ENCODE measurements around the gene SIRPD.
"Not testable (repeated sequence)": the region's sequence is repeated elsewhere in the genome, so short reads cannot be mapped to it uniquely, and the experiment has no call there.

The SIRPD gene

DNA sequence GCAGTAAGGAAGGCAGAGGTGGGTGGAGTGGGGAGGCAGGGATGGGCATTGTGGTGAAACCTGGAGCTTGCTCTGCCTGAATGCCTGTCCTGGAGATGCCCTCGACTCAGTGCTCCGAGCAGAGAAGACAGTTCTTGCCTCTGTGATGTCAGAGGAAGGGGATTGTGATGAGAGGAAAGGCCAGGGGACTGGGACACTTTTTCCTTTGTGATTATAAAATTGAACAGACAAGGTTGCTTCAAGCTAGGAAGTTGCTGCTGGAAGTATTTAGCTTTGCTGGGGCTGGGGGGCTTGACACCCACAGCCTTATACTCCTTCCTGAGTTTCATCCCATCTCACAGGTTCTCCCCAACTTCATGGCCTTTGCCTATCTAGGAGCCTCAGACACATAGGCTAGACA is at the start of gene SIRPD:
TSS of gene SIRPD (minus strand) at position 101 of the 400 bp plus-strand sequence. CDS start at position 49, 52 bp downstream.
- FAIRE-seq, result no peak

DNA sequence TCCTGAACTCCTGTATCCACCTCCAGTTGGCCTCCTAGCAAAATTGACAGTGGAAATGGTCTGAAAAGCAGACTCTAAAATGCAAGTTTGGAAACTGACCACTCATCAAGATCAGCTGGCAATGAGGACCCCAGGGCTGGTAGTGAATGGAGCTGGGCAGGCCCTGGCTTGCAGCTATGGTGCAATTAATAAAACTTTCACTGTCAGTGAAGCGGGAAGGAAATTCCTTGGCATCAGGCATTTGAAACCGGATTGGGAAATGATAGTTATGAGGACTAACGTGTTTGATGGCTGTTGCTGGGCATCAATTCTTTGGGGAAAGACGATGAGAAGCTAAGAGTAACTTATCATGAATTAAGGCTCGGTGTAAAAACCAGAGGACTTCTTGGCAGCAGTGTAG is 43.2 kb upstream of the SIRPD start:
- FAIRE-seq, result no peak

DNA sequence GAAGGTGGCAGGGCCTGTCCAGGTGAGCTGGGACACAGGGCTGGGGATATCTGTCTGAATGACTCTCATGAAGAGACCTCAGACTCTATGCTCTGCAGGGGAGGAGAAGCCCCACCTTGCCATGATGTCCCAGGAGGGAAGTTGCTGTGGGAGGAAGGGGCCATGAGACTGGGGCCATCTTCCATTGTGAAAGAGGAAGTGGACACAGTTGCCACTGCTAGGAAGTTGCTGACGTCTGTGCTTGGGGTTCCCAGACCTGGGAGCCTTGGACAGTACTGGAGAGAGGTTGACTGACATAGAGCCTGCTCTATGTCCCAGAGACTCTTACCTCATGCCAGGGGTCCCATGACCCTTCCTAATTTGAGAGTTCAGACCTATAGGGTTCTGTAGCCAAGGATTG is 37.8 kb upstream of the SIRPD start:
- no peak for FAIRE-seq

DNA sequence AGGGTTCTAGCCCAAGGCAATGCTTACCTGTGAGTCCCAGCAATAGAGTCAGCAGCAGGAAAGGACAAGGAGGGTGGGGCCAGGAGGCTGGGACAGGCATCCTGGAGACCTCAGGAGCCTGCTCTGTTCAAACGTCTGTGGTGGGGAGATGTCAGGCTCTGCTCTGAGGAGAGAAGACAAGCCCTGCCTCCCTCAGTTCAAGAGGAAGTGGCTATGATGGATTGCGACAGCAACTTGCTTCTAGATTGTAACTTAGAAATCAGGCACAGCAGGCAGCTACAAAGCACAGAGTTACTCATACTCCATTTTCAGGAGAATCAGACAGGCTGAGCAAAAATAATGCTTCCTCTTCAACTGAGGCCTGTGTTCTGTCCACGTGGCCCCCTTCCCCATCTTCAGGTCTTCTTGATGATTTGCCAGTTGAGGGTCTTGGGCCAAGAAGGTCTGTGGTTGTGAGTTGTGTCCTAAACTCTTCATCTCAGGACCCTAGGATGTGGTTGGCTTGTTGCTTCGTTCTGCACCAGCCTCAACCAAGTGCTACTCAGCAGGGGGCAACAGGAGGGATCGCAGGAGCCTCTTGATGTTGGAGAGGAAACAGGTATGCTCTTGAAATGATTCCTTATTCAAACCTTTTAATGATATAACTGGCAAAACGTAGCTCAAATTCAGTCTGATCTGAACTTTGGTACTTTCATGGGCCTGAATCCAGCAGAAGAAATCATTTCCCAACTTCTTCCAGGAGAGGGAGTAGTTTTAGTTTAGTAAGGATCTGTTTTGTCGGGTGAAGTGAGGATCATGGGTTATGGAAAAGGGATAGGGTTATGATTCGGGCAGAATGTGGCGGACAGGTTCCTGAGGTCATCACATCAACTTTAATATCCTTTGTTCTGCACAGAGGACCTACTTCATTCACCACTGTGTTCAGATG is 31.3 kb upstream of the SIRPD start:
- FAIRE-seq, result no peak

DNA sequence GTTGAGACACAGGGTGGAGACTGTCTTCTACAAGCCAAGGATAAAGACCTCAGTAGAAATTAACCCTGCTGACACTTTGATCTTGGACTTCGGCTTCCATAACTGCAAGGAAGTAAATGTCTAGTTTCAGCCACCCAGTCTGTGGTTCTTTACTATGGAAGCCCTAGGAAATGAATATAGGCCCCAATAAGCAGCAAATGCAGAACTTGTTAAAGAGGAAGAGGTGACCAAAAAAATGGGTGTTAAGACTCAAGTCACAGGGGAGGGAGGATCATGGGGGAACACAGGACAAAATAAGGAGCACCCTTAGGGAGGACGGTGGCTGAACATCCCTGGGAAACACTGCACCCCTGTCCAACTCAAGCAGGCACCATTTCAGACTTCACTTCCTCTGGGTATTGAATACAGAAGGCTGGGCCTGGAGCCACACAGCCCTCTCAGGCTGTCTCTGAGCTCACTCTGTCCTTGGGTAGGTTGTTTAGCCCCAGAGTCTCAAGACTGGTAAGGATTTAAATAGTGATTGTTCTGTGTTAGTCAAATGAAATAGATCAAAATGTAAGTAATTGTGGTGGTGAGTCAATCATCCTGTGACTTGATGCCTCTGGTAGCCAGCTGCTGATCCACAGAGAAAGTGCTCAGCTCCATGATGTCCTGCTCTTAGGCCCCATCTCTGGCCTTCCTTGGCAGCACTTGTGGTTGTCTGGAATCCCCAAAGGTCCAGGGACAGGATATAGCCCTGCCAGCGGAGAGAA is 30.5 kb upstream of the SIRPD start:
- FAIRE-seq, result no peak

DNA sequence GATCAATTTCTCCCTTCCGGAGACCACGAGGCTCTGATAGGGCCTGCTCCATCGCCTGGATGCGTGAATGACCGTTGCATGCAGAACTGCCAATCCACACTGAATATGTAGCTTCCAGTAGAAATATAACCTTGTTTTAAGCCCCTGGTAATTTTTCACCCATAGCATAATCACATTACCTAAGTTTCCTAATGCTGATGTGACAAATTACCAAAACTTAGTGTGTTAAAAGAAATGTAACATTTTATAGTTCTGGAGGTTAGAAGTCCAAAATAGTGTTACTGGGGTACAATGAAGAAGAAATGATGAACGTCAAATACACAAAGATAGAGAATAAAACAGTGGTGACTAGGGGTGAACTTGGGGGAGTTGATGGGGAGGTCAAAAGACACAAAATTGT is 22.0 kb upstream of the SIRPD start:
- no peak for FAIRE-seq

DNA sequence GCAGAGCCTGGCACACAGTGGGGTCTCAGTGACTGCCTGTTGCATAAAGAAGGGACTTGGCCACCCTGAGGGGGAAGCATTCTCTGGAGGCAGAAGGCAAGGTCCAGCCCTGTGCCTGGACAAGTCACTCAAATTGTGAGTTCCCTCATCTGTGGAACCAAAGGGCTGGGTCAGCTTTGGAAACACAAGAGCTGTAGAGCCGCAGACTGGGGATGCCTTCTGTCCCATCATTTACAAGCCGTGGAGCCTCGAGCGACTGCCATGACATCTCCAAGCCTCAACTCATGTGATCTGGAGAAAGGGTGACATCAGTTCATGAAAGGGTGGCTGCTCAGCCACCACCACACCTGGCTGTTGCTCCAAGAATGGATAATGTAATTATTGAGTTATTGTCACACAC is 20.4 kb upstream of the SIRPD start:
- FAIRE-seq, result no peak

DNA sequence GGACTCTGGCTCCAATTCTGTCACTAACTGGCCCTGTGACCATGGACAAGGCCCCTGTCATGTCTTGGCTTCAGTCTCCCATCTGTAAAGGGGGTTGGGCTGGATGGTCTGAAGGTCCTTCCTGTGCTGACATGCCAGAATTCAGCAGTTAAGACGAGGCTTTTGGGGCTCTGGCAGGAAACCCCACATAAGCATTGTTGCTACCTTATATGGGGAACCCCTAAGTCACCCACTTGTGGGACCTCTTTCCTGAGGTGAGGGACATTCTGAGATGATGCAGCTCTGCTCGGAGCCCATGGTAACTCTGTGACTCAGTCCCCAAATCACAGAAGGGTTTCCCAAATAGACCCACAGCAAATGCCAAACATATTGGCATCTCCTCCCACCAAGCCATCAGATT is 19.8 kb upstream of the SIRPD start:
- FAIRE-seq, result not testable (repeated sequence)

DNA sequence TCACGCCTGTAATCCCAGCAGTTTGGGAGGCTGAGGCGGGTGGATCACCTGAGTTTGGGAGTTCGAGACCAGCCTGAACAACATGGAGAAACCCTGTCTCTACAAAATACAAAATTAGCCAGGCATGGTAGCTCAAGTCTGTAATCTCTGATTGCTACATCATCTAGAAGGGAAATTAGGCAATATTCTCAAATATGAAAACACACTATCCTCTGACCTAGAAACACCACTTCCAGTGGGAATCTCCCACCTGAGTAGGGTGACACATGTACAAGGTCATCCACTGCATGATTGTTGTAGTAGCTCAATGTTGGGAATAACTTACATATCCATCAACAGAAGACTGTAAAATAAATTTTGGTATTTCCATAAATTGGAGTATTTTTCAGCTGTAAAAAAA is 19.1 kb upstream of the SIRPD start:
- FAIRE-seq, result no peak

DNA sequence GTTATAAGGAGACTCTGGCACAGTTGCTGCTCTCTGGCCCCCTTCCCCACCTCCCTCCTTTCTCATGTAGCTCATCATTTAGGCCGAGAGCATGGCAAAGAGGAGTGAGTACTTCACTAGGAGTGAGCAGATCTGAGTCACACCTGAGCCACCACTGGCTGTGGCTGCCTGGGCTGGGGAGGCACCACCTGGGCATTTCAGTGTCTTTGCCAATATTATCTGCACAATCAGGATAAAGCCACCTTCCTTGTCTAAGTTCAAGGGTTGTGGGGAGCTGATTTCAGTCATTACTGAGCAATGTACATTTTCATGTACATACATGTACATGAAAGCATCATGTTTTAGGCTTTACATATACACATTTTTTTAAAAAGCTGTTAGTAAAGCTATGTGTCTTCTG is 18.5 kb upstream of the SIRPD start:
- FAIRE-seq, result not testable (repeated sequence)

DNA sequence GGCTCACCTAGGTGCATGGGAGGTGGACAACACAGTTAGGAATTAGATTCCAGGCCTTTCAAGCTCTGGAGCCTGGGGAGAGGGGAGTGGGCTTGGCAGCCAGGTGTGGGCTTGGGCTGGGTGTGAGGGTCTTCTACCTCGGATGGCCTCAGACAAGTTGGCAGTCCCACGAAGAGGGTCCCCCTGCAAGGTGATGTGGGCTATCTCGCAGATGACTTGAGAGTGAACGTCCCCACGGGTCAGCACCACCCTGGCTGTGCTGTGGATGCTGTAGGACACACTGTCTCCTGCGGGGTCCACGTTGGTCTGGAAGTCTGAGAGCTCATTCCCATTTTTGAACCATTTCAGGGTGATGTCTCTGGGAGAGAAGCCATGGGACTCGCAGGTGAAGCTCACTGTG is 14.1 kb upstream of the SIRPD start:
- not testable (repeated sequence) for FAIRE-seq

DNA sequence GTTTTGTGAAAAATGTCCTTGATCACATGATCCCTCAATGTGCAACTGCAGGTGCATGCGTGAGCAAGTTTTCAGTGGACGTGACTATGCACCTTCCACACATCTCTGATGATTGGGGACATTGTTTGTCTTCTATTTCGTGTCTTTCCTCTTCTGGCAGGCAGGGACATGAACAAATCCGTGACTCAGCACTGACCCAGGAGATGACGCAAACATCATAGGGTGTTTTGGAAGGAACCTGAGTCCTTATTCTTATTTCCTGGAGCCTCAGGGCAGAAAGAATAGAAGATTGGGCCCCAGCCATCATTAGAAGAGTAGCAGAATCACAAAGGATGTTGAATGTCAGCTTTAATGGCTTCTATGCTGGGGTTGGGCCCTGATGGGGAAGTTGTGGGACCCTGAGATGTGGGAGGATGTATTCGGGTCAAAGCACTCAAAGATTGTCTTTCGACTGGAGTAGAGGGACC is 11.9 kb upstream of the SIRPD start:
- FAIRE-seq, result no peak

DNA sequence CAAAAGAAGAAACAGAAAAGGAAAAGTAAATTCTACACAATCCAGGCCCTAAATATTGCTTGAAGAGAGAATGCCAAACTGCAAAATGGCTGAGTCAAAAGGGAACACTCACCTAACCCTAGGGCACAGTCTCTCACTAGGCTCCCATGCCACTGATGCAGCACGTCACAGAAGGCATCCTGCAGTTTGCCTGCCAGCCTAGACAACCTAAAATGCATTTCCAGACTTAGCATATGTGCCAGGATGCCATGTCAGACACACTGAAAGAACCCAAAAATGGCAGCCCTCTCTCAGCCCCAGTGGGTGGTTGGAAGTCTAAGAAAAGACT is 10.6 kb upstream of the SIRPD start:
- FAIRE-seq, result no peak

DNA sequence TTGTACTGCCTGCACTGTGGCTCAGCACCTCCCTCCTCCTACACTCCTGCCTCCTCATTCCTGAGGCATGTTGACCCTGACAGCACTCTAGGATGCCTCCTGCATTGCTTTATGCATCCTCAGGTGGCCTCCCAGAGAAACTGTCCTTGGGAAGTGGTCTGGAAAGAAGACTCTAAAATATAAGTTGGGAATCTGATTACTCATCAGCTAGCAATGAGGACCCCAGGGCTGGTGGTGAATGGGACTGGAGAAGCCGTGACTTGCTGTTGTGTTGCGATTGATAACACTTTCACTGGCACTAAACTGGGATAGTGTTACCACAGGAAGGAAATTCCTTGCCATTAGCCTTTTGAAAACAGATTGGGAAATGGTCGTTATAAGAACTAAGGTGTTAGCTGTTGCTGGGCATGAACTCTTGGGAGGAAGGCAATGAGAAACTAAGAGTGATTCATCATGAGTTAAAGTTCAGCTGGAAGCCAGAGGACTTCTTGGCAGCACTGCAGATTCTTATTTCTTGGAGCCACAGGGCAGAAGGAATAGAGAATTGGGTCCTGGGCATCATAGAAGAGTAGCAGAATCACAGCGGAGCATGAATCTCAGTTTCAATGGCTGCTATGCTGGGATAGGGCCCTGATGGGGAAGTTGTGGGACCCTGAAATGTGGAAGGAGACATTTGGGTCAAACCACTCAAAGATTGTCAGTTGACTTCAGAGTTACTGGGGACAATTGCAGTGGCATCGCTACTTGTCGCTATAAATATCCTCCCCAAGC is 10.1 kb upstream of the SIRPD start:
- FAIRE-seq, result no peak

DNA sequence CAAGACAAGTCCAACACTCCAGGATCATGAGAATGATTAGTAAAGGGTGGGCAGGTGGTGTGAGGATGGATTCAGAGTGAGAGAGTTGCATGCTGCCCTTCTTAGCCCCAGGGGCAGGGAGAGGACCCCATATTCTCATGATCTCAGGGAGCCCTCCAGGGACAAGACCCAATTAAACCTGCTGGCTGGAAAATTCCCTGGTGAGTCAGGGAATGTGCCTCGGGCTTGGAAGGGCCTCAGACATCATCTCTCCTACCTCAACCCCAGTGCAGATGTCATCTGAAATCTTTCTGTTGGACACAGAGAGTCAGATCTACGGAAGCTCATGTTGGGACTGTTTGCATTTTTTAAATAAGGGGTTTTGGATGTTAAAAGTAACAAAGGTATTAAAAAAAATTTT is 9.2 kb upstream of the SIRPD start:
- FAIRE-seq, result no peak

DNA sequence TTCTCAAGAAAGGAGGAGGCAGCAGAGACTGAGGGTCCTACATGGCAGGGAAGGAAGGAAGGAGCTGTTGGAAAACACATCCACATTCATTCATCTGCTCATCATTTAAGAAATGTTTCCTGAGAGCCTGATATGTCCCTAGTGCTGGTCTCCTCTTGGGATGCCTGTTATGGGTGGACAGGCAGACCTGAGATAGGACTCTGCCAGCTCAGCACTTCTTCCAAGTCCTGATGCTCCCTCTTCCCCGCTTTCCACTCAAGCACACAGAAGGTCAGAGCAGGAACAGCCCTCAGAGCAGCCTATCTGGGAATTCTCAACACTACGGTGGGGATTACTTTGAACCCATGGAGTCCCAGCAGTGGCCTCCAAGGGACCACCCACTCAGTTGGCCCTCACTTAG is 8.0 kb upstream of the SIRPD start:
- FAIRE-seq, result no peak

DNA sequence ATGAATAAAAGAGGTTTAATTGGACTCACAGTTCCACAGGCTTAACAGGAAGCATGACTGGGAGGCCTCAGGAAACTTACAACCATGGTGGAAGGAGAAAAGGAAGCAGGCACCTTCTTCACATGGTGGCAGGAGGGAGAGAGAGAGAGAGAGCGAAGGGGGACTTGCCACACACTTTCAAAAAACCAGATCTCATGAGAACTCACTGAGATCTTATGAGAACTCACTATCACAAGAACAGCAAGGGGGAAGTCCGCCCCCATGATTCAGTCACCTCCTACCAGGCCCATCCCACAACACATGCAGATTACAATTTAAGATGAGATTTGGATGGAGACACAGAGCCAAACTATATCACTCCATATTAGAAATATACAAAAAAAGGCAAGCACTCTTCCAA is 6.1 kb upstream of the SIRPD start:
- no peak for FAIRE-seq

DNA sequence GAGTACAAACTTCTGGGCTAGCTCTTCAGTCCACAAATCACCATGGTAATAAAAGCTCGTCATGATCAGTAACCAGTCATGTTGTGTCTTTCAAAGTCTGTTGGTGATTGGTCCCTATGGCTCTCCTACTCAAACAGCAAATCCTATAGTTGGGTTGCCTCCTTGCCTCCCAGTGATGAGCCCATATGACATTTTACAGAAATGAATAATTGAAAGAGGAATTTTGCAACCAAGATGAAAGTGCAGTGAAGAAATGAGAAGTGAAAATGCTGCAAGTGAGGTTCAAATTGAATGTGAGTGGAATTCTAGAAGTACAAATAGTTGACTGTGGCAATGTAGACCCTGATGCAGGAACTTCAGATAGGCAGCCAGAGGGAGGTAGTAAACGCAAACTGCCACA is 5.1 kb upstream of the SIRPD start:
- FAIRE-seq, result no peak

DNA sequence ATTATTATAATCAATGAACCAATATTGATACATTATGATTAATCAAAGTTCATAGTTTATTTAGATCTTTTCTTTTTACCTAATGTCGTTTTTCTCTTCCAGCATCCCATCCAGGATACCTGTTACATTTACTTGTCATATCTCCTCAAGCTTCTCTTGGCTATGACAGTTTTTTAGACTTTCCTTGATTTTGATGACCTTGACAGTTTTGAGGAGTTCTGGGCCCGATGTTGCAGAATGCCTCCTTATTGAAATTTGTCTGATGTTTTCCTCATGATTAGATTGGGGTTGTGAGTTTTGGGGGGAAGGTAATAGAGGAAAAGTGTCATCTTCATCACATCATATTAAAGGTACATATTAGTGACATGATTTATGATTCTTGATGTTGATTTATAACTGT is 3.8 kb upstream of the SIRPD start:
- FAIRE-seq, result no peak

DNA sequence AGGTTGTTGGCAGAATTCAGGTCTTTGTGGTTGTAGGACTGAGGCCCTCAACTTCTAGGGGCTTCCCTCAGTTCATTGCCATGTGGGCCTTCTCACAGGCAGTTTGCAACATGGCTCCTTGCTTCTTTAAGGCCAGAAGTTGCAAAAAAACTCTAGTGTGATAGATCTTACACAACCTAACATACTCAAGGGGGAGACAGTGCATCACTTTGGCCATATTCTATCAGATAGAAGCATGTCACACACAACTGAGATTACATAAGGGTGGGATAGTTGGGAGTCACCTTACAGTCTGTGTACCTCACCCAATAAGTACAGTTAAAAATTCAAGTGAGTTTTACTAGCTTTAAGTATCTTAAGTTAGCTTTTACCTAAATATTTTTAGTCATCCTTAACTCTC is 1.6 kb downstream of the SIRPD start:
- no peak for FAIRE-seq

DNA sequence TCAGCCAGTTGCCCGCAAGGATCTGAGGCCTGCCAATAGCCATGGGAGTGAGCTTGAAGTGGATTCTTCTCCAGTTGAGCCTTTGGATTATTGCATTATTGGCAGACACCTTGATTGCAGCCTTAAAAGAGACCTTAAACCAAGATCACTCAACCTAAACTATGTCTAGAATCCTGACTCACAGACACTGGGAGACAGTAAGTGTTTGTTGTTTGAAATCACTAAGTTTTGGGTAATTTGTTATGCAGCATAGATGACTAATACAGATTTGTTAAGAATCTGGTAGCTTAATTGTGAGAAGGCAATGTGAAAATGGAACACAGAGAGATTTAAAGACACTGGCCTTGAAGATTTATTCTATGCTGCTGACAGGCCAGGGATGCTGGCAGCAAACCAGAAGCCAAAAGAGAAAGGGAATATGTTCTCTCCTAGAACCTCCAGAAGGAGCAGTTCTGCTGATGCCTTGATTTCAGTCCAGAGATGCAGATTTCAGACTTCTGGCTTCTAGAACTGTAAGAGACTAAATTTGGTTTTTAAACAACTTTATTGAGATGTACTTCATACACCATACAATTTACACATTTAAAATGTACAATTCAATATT is 17.6 kb downstream of the SIRPD start:
- FAIRE-seq, result no peak

DNA sequence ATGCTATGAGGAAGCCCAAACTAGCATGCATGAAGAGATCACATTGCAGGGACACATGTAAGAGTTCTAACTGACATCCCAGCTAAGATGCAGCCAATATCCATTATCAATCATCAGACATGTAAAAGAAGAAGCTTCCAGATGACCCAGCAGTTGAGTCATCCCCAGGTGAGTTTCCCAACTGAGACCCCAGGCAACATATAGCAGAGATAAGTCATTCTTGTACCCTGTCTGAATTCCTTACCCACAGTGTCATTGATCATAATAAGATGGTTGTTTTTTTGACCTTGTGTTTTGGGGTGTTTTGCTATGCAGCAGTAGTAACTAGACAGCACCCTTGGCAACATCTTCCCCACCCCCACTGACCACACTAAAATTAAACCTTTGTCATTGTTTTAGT is 18.9 kb downstream of the SIRPD start:
- FAIRE-seq, result no peak

DNA sequence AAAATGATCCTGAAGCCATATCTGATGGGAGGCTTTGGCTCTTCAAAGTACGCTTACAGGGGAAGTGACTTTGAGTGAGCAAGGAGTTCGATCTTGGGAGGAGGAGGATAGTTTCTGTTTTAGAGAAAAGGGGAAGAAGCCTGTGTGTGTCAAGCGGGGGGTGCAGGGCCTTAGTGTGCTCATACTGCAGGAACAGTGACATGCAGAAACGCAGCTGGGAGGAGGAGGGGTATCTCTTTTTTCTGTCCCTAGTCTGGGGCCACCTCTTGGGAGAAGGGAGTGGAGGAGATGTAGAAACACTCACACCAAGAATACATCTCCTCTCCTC is 19.8 kb downstream of the SIRPD start:
- no peak for FAIRE-seq
